H9 (cell line): ENCODE results near the gene ERVMER34-1. TPM values are rescaled to one million over a fixed set of nuclear protein-coding genes. Genes with fewer than 3 reads are reported as not detected.

Experiments used
- DNase-seq: peaks from one replicate; pipeline ENCODE4 v3.0.0-alpha.2; 2017
- H2AFZ ChIP-seq: one replicate; pipeline ENCODE4 v1.6.1; 2013; ENCODE audit warnings: mild to moderate bottlenecking, low read length, control low read depth, moderate library complexity
- H2AK5ac ChIP-seq: 2 replicates; pipeline ENCODE4 v1.6.1; 2013; ENCODE audit warnings: low read length, control low read depth, mixed read lengths; ENCODE audit not compliant: insufficient read length
- H2BK120ac ChIP-seq: one replicate; pipeline ENCODE4 v1.6.1; 2013; ENCODE audit warnings: low read depth, mild to moderate bottlenecking, low read length, control low read depth, inconsistent platforms; ENCODE audit not compliant: poor library complexity, severe bottlenecking
- H2BK12ac ChIP-seq: 2 replicates; pipeline ENCODE4 v1.6.1; 2013; ENCODE audit warnings: low read length, control low read depth, mixed read lengths, low read depth; ENCODE audit not compliant: insufficient read length
- H2BK15ac ChIP-seq: 2 replicates; pipeline ENCODE4 v1.6.1; 2013; ENCODE audit warnings: low read depth, low read length, control low read depth
- H2BK20ac ChIP-seq: one replicate; pipeline ENCODE4 v1.6.1; 2013; ENCODE audit warnings: low read depth, mild to moderate bottlenecking, low read length, control low read depth, inconsistent platforms; ENCODE audit not compliant: poor library complexity, severe bottlenecking
- H2BK5ac ChIP-seq: 2 replicates; pipeline ENCODE4 v1.6.1; 2013; ENCODE audit warnings: low read length, control low read depth, mixed read lengths; ENCODE audit not compliant: insufficient read length
- H3K14ac ChIP-seq: 2 replicates; pipeline ENCODE4 v1.6.1; 2013; ENCODE audit warnings: low read length, control low read depth; ENCODE audit not compliant: insufficient read depth
- H3K18ac ChIP-seq: 2 replicates; pipeline ENCODE4 v1.6.1; 2013; ENCODE audit warnings: low read depth, mild to moderate bottlenecking, mixed read lengths, low read length, control low read depth; ENCODE audit not compliant: insufficient read length
- H3K23ac ChIP-seq: 2 replicates; pipeline ENCODE4 v1.6.1; 2013; ENCODE audit warnings: low read length, control low read depth, mixed read lengths, low read depth; ENCODE audit not compliant: insufficient read length
- H3K23me2 ChIP-seq: 2 replicates; pipeline ENCODE4 v1.6.1; 2013; ENCODE audit warnings: low read depth, mild to moderate bottlenecking, mixed read lengths, low read length, control low read depth; ENCODE audit not compliant: insufficient read length, poor library complexity, severe bottlenecking
- H3K27ac ChIP-seq: 2 replicates; pipeline ENCODE4 v1.5.1; 2013; ENCODE audit warnings: low read length, control low read depth, mixed read lengths, low read depth; ENCODE audit not compliant: insufficient read length
- H3K27me3 ChIP-seq: 2 replicates; pipeline ENCODE4 v1.6.1; 2013; ENCODE audit warnings: low read length, control low read depth, inconsistent platforms; ENCODE audit not compliant: insufficient read depth
- H3K4ac ChIP-seq: 2 replicates; pipeline ENCODE4 v1.6.1; 2013; ENCODE audit warnings: low read depth, mild to moderate bottlenecking, control low read depth, inconsistent platforms, low read length, moderate library complexity
- H3K4me1 ChIP-seq: 2 replicates; pipeline ENCODE4 v1.6.1; 2013; ENCODE audit warnings: low read length, control low read depth, inconsistent platforms; ENCODE audit not compliant: insufficient read depth
- H3K4me2 ChIP-seq: 2 replicates; pipeline ENCODE4 v1.6.1; 2013; ENCODE audit warnings: low read length, control low read depth, mixed read lengths; ENCODE audit not compliant: insufficient read length, insufficient read depth
- H3K56ac ChIP-seq: 2 replicates; pipeline ENCODE4 v1.6.1; 2013; ENCODE audit warnings: low read depth, mild to moderate bottlenecking, mixed read lengths, low read length, control low read depth; ENCODE audit not compliant: insufficient read length
- H3K79me1 ChIP-seq: 2 replicates; pipeline ENCODE4 v1.6.1; 2013; ENCODE audit warnings: low read depth, mild to moderate bottlenecking, moderate library complexity, low read length, control low read depth, inconsistent platforms; ENCODE audit not compliant: insufficient read depth, poor library complexity, severe bottlenecking
- H3K79me2 ChIP-seq: 2 replicates; pipeline ENCODE4 v1.6.1; 2013; ENCODE audit warnings: low read length, control low read depth, inconsistent platforms; ENCODE audit not compliant: insufficient read depth
- H3K9ac ChIP-seq: 2 replicates; pipeline ENCODE4 v1.6.1; 2013; ENCODE audit warnings: low read length, control low read depth, mixed read lengths; ENCODE audit not compliant: insufficient read length; ENCODE audit errors: extremely low read depth
- H3K9me3 ChIP-seq: one replicate; pipeline ENCODE4 v1.6.1; 2013; ENCODE audit warnings: low read depth, low read length, inconsistent platforms; ENCODE audit not compliant: control insufficient read depth
- H3T11ph ChIP-seq: one replicate; pipeline ENCODE4 v1.6.1; 2013; ENCODE audit warnings: mild to moderate bottlenecking, low read length, control low read depth, inconsistent platforms
- H4K20me1 ChIP-seq: one replicate; pipeline ENCODE4 v1.6.1; 2013; ENCODE audit not compliant: control insufficient read depth, insufficient read length, insufficient read depth
- H4K5ac ChIP-seq: 2 replicates; pipeline ENCODE4 v1.6.1; 2013; ENCODE audit warnings: low read depth, mild to moderate bottlenecking, mixed read lengths, low read length, control low read depth; ENCODE audit not compliant: insufficient read length
- H4K8ac ChIP-seq: replicated peaks from 2 replicates; pipeline ENCODE4 v1.6.1; 2013; ENCODE audit warnings: low read length, control low read depth, mixed read lengths, low read depth; ENCODE audit not compliant: insufficient read length
- H4K91ac ChIP-seq: 2 replicates; pipeline ENCODE4 v1.6.1; 2013; ENCODE audit warnings: low read depth, mild to moderate bottlenecking, moderate library complexity, mixed read lengths, low read length, control low read depth; ENCODE audit not compliant: insufficient read length
- H3K27ac Mint-ChIP-seq, 3 experiments: 2 replicates in 2 of 3; 3 replicates in 1 of 3; pipeline ENCODE4 v1.8.0; 2020 to 2021; ENCODE audit warnings: mixed read lengths in 3 of 3, mild to moderate bottlenecking in 1 of 3, moderate library complexity in 1 of 3
- H3K27me3 Mint-ChIP-seq: 2 replicates; pipeline ENCODE4 v1.8.0; 2021; ENCODE audit warnings: low read depth, mild to moderate bottlenecking, moderate library complexity, mixed read lengths
- H3K36me3 Mint-ChIP-seq, 3 experiments: 2 replicates in 2 of 3; 3 replicates in 1 of 3; pipeline ENCODE4 v1.8.0; 2020 to 2021; ENCODE audit warnings: low read depth in 3 of 3, mixed read lengths in 3 of 3; ENCODE audit not compliant: insufficient read depth in 1 of 3
- H3K4me1 Mint-ChIP-seq, 2 experiments: 2 replicates each; pipeline ENCODE4 v1.8.0; 2020; ENCODE audit warnings: mixed read lengths in 2 of 2
- H3K4me3 Mint-ChIP-seq, 2 experiments: 2 replicates in 1 of 2; 3 replicates in 1 of 2; pipeline ENCODE4 v1.8.0; 2020 to 2021; ENCODE audit warnings: mild to moderate bottlenecking in 2 of 2, mixed read lengths in 2 of 2, moderate library complexity in 1 of 2
- H3K9me3 Mint-ChIP-seq, 2 experiments: 2 replicates in 1 of 2; 3 replicates in 1 of 2; pipeline ENCODE4 v1.8.0; 2020; ENCODE audit warnings: mild to moderate bottlenecking in 2 of 2, mixed read lengths in 2 of 2, moderate library complexity in 1 of 2
- CTCF ChIP-seq: fragments of 200-600 bp; sonication (generic); conservative IDR thresholded peaks from 3 replicates; pipeline ENCODE4 v1.8.0; 2021; ENCODE audit warnings: antibody characterized with exemption, mild to moderate bottlenecking
- total RNA-seq: library from RNA; stranded (reverse); gene quantifications from 2 replicates; pipeline ENCODE4 v1.2.1, GENCODE V29; 2021

ERVMER34-1 gene
- total RNA-seq, 1 experiment from 2014 or later, result 14.4 TPM

GRCh38 chr4:52795533-52795932 lies 44.3 kb upstream of the ERVMER34-1 start:
- H3K23me2 ChIP-seq, result no peaks in the 10 kb centered on the region
- Mint-ChIP-seq H3K4me1 (peaks cover 6 to 10% of the 10 kb centered on the region in 2 experiments), H3K9me3 (peaks cover 4 to 6% of the 10 kb centered on the region in 2 experiments; a peak in 4 of 5 replicates), H3K27ac (no peak overlapping the region), H3K27me3 (peaks cover 2% of the 10 kb centered on the region; the same call in 1 of the 2 replicates), H3K36me3 (peaks cover 0 to 5% (median 5%) of the 10 kb centered on the region in 3 experiments; a peak in 3 of 7 replicates), H3K4me3 (no peak overlapping the region)
- H3K27me3 ChIP-seq, result no peaks in the 10 kb centered on the region
- no peak overlapping the region for H2BK15ac ChIP-seq
- no peak overlapping the region for H3K9ac ChIP-seq
- no peak overlapping the region for H3K18ac ChIP-seq
- no peak overlapping the region for H4K5ac ChIP-seq
- no peak overlapping the region for H3K14ac ChIP-seq
- DNase-seq, result no peak
- no peaks in the 10 kb centered on the region for H3K79me1 ChIP-seq
- H2BK5ac ChIP-seq, result no peak overlapping the region
- no peak overlapping the region for H2BK12ac ChIP-seq
- H3K4me2 ChIP-seq, result no peak overlapping the region
- no peak overlapping the region for H2AK5ac ChIP-seq
- no peak overlapping the region for H4K8ac ChIP-seq
- H2BK120ac ChIP-seq, result no peak overlapping the region
- peaks cover 1% of the 10 kb centered on the region; the same call in 1 of the 2 replicates for H3K4me1 ChIP-seq
- TF ChIP-seq CTCF, result no peak
- no peak overlapping the region for H3K23ac ChIP-seq
- no peak overlapping the region for H2AFZ ChIP-seq
- H4K20me1 ChIP-seq, result no peaks in the 10 kb centered on the region
- no peak overlapping the region for H4K91ac ChIP-seq
- no peak overlapping the region for H3K4ac ChIP-seq
- H3K9me3 ChIP-seq, result no peaks in the 10 kb centered on the region
- no peak overlapping the region for H2BK20ac ChIP-seq
- no peak overlapping the region for H3K27ac ChIP-seq
- no peak overlapping the region for H3K56ac ChIP-seq
- no peak overlapping the region for H3T11ph ChIP-seq
- no peaks in the 10 kb centered on the region for H3K79me2 ChIP-seq
